ENCODE results near the gene HEY2.

- TF ChIP-seq CTCF (IDR thresholded peaks at IDR 0.05) (no peak), EP300 (IDR thresholded peaks at IDR 0.05) (no peak), POLR2A (IDR thresholded peaks at IDR 0.05) (no peak)
These were observed 34.9 kb upstream of the HEY2 start for GRCh38 chr6:125714441-125715090.

Measured in ovary (tissue), 3 donors.